C4-2B (cell line): ENCODE measurements around the gene TMEM260.

Source experiments
- ZFX ChIP-seq: fragments of 450-650 bp; IDR thresholded peaks from 2 replicates; pipeline ENCODE4 v1.6.1; 2017
- TF ChIP-seq, protein P1 (sequence below): fragments of 450-650 bp; conservative IDR thresholded peaks from 2 replicates; pipeline ENCODE4 v1.5.1; 2017; ENCODE audit warnings: mild to moderate bottlenecking

DNA sequence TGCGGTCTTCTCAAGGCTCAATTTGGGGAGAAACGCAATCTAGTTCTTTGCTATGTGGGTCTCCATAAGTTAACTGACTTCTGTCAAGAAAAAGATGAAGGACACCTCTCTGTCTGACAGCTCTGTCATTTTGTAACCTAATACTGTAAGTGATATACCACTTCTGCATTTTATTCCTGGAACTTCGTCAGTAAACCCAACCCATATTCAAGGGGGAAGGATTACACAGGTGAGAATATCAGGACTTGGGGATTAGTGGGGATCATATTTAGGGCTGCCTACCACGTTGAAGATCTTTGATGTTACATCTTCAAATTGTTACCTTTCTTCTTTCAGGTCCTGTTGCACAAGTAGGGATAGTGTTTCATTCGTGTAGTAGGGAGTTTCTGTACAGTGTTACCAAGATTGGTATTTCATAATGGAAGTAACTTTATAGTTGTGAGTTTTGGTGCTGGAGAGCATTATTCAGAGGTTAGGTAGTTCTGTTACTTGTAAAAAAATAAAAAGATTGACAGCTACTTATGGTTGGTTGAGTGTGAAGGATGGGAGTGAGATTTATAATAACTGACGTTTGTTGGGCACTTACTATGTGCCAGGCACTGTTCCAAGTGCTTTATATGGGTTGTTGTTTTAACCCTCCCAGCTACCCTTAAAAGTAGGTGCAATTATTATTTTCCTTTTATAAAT lies 1.6 kb downstream of the TMEM260 start:
- TF ChIP-seq, protein P1, sequence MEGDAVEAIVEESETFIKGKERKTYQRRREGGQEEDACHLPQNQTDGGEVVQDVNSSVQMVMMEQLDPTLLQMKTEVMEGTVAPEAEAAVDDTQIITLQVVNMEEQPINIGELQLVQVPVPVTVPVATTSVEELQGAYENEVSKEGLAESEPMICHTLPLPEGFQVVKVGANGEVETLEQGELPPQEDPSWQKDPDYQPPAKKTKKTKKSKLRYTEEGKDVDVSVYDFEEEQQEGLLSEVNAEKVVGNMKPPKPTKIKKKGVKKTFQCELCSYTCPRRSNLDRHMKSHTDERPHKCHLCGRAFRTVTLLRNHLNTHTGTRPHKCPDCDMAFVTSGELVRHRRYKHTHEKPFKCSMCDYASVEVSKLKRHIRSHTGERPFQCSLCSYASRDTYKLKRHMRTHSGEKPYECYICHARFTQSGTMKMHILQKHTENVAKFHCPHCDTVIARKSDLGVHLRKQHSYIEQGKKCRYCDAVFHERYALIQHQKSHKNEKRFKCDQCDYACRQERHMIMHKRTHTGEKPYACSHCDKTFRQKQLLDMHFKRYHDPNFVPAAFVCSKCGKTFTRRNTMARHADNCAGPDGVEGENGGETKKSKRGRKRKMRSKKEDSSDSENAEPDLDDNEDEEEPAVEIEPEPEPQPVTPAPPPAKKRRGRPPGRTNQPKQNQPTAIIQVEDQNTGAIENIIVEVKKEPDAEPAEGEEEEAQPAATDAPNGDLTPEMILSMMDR, result no peak
- TF ChIP-seq ZFX, result no peak
